ENCODE measurements around the gene STX2. TPM values are rescaled to one million over a fixed set of nuclear protein-coding genes. Genes with fewer than 3 reads are reported as not detected.

Gene STX2
- total RNA-seq, 4 donors from 2014 or later: 8.1 to 22.1 (median 9.7) TPM

- Histone ChIP-seq H3K27me3 (peaks cover 5% of the 10 kb centered on the region), H3K4me1 (no peaks in the 10 kb centered on the region), H3K36me3 (no peaks in the 10 kb centered on the region), H3K9me3 (no peaks in the 10 kb centered on the region), H3K27ac (no peak overlapping the region), H3K4me3 (no peak overlapping the region)
- intact Hi-C loops (cut with DNase I; ENCODE audit: low total_unique reads): no loop called here
- in situ Hi-C loops (cut with MboI; ENCODE audit: low pct_ligation_motif_present in 1 of 4, low pct_unique_long_range_greater_than_20kb in 1 of 4, low sequenced_read_pairs in 3 of 4): loop anchor here in 2 of 4 donors (10.0 to 25.0 kb wide), 2 partner anchors 344 to 711 kb away; no protein-coding TSS in a partner anchor
- DNase-seq: no peak
- no peak for TF ChIP-seq EP300 (IDR thresholded peaks at IDR 0.05; ENCODE audit: low read depth)
- TF ChIP-seq POLR2A (IDR thresholded peaks at IDR 0.05): no peak
- TF ChIP-seq POLR2AphosphoS5 (IDR thresholded peaks at IDR 0.05): no peak
- no peak for TF ChIP-seq CTCF (IDR thresholded peaks at IDR 0.05)
- 59% methylated on average over 10 of the region's 10 CpGs; no CpG with 5 or more reads in 1 of the 2 donors for WGBS, 2 donors (ENCODE audit: low coverage in 1 of 2)
Observed at GRCh38 chr12:130748786-130749185, 90.3 kb downstream of the STX2 start.

- intact Hi-C loops (cut with DNase I; ENCODE audit: low total_unique reads): no loop called here
- H3K27ac ChIP-seq: no peak overlapping the region
- in situ Hi-C loops (cut with MboI; ENCODE audit: low pct_ligation_motif_present in 1 of 4, low pct_unique_long_range_greater_than_20kb in 1 of 4, low sequenced_read_pairs in 3 of 4): loop anchor here in 2 of 4 donors (10.0 to 25.0 kb wide), 2 partner anchors 343 to 711 kb away; no protein-coding TSS in a partner anchor
- WGBS, 2 donors (ENCODE audit: low coverage in 1 of 2): 7 to 18% methylated on average over 4 to 13 of the region's 13 CpGs
- TF ChIP-seq CTCF (IDR thresholded peaks at IDR 0.05) (peak; percentile 68 to 82 (median 80)), POLR2A (IDR thresholded peaks at IDR 0.05) (no peak), POLR2AphosphoS5 (IDR thresholded peaks at IDR 0.05) (no peak)
- H3K4me3 ChIP-seq: no peak overlapping the region
- H3K9me3 ChIP-seq: no peaks in the 10 kb centered on the region
- peaks cover 4% of the 10 kb centered on the region for H3K27me3 ChIP-seq
- H3K4me1 ChIP-seq: no peaks in the 10 kb centered on the region
- peak; percentile 79 for DNase-seq
- no peaks in the 10 kb centered on the region for H3K36me3 ChIP-seq
Observed at GRCh38 chr12:130747867-130748740, 90.9 kb downstream of the STX2 start.

- 68% methylated on average over 9 of the region's 9 CpGs; no CpG with 5 or more reads in 1 of the 2 donors for WGBS, 2 donors (ENCODE audit: low coverage in 1 of 2)
- H3K27ac ChIP-seq: no peak overlapping the region
- DNase-seq: no peak
- H3K4me3 ChIP-seq: no peak overlapping the region
- no peaks in the 10 kb centered on the region for H3K9me3 ChIP-seq
- no peaks in the 10 kb centered on the region for H3K36me3 ChIP-seq
- in situ Hi-C loops (cut with MboI; ENCODE audit: low pct_ligation_motif_present in 1 of 4, low pct_unique_long_range_greater_than_20kb in 1 of 4, low sequenced_read_pairs in 3 of 4): loop anchor here in 2 of 4 donors (10.0 to 25.0 kb wide), 2 partner anchors 342 to 709 kb away; no protein-coding TSS in a partner anchor
- no peaks in the 10 kb centered on the region for H3K4me1 ChIP-seq
- H3K27me3 ChIP-seq: no peaks in the 10 kb centered on the region
- intact Hi-C loops (cut with DNase I; ENCODE audit: low total_unique reads): no loop called here
- TF ChIP-seq EP300 (IDR thresholded peaks at IDR 0.05; ENCODE audit: low read depth) (no peak), CTCF (IDR thresholded peaks at IDR 0.05) (no peak), POLR2A (IDR thresholded peaks at IDR 0.05) (no peak), POLR2AphosphoS5 (IDR thresholded peaks at IDR 0.05) (no peak)
Observed at GRCh38 chr12:130746546-130746945, 92.5 kb downstream of the STX2 start.

- no peak overlapping the region for H3K27ac ChIP-seq
- WGBS, 2 donors (ENCODE audit: low coverage in 1 of 2): 78 to 91% methylated on average over 4 of the region's 4 CpGs
- no peaks in the 10 kb centered on the region for H3K36me3 ChIP-seq
- in situ Hi-C loops (cut with MboI; ENCODE audit: low pct_ligation_motif_present in 1 of 4, low pct_unique_long_range_greater_than_20kb in 1 of 4, low sequenced_read_pairs in 3 of 4) (loop anchor here in 2 of 4 donors (10.0 to 25.0 kb wide), 2 partner anchors 341 to 709 kb away; no protein-coding TSS in a partner anchor), intact Hi-C loops (cut with DNase I; ENCODE audit: low total_unique reads) (no loop called here)
- TF ChIP-seq POLR2AphosphoS5 (IDR thresholded peaks at IDR 0.05) (no peak), POLR2A (IDR thresholded peaks at IDR 0.05) (no peak), CTCF (IDR thresholded peaks at IDR 0.05) (no peak), EP300 (IDR thresholded peaks at IDR 0.05; ENCODE audit: low read depth) (no peak)
- no peaks in the 10 kb centered on the region for H3K4me1 ChIP-seq
- DNase-seq: no peak
- no peak overlapping the region for H3K4me3 ChIP-seq
- H3K27me3 ChIP-seq: no peaks in the 10 kb centered on the region
- no peaks in the 10 kb centered on the region for H3K9me3 ChIP-seq
Observed at GRCh38 chr12:130745921-130746320, 93.1 kb downstream of the STX2 start.
